HG02884 (cell line): ENCODE results near the gene PPIP5K1.

Experiments used
- ATAC-seq: cut with Tn5 transposase; IDR thresholded peaks from one replicate; pipeline ENCODE4 v1.9.1; 2021; ENCODE audit warnings: mild to moderate bottlenecking, moderate library complexity; ENCODE audit not compliant: unreplicated experiment

PPIP5K1 gene

DNA sequence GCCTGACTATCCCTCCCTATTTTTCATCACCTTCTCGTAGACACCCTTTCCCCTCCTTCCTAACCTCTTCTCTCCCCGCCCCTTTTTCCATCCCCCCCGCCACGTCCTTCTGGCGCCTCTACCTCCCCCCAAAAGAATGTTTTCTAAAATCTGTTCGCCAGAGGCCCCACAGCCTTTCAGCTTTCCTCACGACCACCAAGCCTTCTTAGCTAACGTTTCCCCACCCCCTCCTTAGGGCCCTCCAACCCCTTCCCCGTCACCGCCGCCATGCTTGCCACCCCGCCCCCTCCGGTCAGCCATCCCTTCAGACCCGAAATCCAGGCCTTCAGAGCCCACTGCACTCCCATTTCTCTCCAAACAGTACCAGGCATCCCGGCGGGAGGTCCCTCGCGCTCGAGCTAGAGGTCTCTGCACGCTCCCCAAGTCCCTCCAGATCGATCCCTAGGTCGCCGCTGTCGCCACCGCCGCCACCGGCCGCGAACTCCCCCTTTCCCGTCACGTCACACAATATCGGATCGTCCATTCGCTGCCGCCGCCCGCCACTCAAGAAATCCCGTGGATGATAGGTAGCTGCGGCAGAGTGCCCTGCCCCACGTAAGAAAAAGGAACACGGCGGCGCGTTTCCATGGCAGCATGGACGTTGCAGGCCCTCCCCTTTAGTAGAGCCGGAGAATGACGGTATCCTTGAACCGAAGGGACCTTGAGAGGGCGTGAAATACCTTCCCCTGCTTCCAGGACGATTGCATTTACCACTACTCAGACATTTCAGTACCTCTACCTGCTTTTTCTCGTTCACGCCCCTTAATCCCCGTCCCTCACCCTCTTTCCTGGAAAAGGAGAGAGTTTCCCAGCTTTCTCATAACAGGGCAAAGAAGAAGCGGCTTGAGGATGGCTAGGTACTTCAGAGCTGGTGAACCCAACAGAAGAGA, 97.1 kb downstream of the PPIP5K1 start, which contains the start of gene TP53BP1:
Gene TP53BP1 (minus strand): TSS at position 484 of the 929 bp plus-strand sequence. CDS start 113 bp downstream, at position 371.
- ATAC-seq, result peak; percentile 97

DNA sequence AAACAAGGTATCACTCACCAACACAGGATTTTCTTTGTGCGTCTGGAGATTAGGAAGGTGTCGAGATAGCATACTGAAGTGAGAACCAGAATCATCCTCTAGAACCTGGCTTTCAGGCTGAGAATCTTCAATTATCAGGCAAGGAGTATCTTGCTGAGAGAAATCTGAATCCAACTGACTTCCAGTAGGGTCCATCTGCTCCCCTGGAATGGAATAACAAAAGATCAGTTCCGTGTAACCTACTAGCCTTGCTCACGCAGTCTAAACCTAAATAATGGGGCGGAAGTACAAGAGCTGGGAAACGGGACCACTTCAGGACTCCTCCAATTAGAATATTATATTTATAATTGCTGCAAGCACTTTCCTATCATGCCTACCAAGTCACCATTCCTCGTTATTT, 97.7 kb downstream of the PPIP5K1 start:
- no peak for ATAC-seq

DNA sequence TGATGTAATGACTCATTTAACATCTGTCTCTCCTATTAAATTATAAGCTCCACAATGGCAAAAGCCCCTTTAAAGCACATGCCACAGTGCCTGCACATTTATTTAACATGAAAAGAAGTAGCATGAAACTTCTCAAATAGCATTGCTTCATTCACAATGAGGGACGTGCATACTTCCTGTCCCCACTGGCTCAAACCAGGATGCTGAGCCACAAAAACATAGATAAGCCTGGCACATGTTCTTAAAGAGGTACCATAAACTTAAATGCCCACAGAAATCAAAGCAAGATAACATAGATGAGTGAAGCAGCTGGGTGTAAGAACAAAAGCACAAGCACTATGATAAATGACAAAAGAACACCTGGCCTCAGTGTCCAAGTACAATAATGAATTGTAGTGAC, 100.8 kb downstream of the PPIP5K1 start:
- ATAC-seq, result no peak

DNA sequence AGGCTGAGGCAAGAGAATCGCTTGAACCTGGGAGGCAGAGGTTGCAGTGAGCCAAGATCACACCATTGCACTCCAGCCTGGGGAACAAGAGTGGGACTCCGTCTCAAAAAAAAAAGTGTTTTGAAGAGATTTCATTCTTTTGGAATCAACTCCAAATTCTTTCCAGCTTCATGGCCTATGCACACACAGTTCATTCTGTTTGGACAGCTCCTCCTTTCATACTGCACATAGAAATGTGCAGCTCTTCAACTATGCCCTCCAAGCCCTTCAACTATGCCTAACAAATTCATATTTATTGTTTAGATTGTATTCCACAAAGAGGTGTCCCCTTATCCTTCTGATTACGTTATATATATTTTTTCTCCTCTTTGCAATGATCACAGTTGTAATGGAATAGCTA, 101.2 kb downstream of the PPIP5K1 start:
- ATAC-seq, result no peak

DNA sequence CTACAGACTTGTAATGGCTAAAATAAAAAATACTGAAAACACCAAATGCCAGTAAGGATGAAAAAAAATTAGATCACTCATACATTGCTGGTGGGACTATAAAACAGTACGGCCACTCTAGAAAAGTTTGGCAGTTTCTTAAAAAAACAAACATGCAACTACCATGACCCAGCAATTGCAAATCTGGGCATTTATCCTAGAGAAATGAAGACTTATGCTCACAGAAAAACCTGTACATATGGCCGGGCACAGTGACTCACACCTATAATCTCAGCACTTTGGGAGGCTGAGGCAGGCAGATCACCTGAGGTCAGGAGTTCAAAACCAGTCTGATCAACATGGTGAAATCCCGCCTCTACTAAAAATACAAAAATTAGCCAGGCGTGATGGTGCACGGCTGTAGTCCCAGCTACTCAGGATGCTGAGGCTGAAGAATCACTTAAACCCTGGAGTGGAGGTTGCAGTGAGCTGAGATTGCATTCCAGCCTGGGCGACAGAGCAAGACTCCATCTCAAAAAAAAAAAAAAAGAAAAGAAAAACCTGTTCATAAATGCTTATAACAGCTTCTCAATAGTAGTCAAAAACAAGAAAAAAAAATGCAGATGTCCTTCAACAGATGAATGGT, 102.6 kb downstream of the PPIP5K1 start:
- no peak for ATAC-seq

DNA sequence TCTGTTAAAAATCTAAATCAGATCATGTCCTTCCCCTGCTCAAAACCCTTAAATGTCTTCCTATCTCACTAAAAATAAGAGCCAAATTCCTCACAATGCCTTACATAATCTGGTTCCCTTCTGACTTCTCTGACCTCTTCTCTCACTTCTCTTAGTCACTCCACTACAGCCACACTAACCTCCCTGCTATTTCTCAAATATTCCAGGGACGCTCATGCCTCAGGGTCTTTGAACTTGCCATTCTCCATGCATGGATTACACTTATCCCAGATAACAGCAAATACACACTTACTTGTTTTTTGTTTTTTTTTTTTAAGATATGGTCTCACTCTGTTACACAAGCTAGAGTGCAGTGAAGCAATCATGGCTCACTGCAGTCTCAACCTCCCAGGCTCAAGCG, 105.6 kb downstream of the PPIP5K1 start:
- no peak for ATAC-seq
